Measurements from ENCODE around the gene RNF220.
"Not testable (repeated sequence)": the region's sequence is repeated elsewhere in the genome, so short reads cannot be mapped to it uniquely, and the experiment has no call there.

RNF220 gene

DNA sequence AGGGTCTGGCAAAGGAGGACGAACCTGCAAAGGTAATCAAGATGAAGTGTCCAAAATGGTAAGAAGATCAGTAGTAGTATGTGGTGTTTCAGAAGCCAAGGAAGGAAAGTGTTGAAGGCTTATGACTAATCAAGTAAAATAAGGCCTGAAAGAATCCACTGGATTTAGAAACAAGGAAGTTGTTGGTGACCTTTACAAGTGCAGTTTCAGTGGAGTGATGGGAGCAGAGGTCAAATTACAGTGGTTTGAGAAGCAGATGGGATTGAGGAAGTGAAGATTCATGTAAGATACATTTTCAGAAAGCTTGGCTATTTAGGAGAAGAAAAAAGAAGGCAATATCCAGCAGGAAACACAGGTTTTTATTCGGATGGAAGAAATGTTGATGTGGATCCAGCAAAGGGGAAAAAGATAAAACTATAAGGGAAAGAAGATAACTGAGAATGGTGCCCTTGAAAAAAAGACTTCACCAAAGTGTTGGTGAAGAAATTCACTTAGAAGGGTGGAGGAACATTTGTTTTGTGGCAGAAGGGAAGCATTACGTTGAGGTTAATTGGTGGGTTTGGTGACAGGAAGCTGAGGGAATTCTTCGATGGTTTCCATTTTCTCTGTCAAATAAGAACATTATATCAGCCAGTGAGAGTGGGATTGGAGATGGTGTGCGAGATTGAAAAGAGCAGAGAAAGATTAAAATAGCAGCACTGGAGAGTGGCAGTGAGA, 271.6 kb downstream of the RNF220 start:
- DNase-seq (ENCODE audit: low read depth, low spot score): no peak

DNA sequence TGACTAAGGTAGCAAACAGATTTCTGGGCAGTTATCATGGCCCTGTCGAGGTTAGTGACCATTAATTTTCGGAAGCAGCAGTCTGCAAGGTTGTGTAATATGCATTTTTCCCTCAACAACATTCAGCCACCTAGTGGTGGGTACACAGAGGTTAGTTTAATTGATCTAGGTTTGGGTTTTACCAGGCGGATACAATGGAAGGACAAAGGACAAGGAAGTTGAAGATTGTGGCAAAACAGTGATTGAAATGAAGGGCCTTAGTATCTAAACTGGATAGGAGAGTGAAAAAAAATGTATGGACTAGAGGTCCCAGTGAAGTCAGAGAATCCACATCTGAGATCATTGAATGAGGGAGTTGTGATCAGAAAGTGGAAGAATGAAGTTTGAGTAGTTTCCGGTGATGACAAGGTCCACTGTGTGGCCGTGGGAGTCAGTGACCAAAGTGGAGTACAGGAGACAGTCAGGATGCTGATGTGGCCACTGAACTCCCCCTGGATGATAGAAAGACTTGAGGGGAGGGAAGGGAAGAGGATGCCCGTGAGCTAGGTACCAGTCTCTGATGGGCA, 272.2 kb downstream of the RNF220 start:
- DNase-seq (ENCODE audit: low read depth, low spot score): no peak

DNA sequence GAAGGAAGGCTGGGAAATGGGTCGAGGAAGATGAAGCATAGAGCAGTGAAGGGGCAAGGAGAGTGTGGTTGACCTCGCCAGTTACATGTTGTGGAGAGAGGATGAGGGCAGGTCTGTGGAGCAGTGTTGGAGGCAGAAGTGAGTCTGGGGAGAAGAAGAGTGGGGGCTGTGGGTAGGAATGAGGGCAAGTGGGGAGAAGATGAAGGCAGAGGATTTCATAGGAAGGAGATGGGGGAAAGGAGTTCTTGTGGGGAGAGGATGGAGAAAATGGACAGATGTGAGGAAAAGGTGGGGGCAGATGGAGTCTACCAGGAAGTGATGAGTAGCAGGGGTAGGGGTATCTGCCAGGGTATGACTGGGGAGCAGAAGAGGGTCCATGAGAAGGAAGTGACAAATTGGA, 273.1 kb downstream of the RNF220 start:
- no peak for DNase-seq (ENCODE audit: low read depth, low spot score)

DNA sequence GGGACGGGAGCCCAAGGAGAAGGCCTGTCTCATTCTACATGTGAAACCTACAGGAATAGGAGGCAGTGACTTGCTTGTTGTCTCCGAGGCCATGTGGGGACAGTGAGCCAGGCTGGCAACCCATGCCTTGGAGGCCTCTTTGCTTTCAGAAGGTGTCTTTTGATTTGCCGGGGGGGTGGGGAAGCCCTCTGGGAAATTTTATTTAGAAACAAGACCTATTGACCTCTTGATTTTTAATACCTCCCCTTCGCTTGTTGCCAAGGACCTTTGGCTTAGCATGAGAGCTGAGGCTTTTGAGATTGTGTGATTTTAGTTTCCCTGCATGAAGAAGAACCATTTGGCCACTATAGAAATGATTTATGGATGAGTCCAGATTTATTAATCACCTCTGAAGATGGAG, 273.6 kb downstream of the RNF220 start:
- no peak for DNase-seq (ENCODE audit: low read depth, low spot score)

DNA sequence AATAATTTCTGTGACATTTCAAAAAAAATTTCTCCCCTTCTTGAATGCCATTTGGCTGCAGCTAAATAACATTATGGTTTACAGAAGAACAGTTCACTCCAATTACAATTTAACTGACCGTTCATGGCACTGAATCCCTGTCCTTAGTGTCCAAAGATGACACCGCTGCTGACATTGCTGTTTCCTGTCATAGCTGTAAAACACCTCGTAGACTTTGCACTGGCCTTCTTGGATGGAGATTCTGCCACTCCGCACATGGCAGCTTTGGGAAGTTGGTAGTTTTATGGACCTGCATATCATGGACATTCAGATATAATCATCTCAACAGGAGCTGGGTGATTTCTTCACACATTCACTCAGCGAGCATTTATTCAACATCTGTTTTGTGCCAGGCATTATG, 274.4 kb downstream of the RNF220 start:
- no peak for DNase-seq (ENCODE audit: low read depth, low spot score)

DNA sequence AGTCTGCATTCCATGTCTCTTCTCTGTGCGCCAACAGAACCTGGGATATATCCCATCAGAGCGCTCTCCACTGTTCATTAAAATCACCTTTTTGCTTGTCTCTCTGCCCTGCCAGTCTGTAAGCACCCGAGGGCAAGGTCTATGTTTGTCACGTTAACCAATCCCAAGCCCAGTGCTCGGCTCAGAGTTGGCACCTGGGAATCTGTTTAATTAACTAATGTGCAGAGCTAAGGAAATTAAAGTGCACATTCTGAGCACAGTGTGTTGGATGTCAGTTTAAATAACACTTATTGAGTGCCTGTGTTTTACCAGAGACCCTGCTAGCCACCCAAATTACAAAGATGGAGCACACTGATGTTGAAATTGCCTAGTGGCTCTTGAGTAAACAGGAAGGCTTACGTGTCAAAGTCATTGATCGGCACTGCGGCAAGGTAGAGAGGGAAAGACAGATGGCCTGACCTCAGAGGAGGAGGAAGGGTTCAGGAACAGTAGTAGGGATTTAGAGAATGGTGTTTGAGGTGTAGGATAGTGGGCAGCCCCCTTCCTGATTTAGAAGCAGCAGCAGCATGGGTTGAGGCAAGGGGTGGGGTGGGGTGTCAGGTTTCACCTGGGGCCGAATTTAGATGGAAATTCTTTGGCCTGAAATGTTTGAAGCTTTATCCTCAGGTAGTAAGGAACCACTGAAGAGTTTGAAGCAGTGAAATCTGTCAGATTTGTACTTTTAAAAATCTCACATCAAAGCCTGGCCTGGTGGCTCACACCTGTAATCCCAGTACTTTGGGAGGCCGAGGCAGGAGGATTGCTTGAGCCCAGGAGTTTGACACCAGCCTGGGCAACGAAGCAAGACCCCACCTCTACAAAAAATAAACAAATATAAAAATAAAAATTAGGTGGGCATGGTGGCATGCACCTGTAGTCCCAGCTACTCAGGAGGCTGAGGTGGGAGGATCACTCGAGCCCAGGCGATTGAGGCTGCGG, 277.1 kb downstream of the RNF220 start:
- no peak for DNase-seq (ENCODE audit: low read depth, low spot score)

DNA sequence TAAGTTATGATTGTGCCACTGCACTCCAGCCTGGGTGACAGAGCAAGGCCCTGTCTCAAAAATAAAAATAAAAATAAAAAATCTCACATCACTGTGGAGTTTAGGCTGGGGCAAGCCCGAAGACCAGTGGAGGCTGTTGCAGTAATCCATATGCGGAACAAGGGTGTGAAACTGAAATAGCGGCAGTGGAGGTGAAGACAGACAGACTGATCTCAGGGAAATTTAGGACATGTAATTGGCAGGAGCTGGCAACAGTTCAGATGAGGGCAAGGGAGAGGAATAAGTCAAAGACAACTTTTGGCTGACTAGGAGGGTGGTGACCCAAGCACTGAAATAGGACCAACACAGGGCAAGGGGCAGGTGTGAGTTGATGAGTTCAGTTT, 277.8 kb downstream of the RNF220 start:
- no peak for DNase-seq (ENCODE audit: low read depth, low spot score)

DNA sequence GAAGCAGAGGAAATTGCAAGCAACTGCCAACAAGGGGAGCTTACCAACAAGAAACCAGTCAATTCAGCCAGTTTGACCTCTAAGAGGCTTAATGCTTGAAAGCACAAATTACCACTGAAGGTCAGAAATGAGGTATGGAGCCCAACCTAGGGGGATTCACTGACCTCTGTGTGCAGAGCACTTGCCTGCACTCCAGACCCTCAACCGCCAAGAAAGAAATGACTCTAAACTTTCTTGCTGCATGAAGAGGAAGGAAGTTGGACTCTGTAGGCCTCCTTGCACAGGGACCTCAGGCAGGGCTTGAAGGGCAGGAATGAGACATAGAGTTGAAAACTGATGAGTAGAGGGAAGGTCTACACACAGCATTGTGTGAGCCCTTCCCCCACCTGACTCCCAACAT, 279.5 kb downstream of the RNF220 start:
- no peak for DNase-seq (ENCODE audit: low read depth, low spot score)

DNA sequence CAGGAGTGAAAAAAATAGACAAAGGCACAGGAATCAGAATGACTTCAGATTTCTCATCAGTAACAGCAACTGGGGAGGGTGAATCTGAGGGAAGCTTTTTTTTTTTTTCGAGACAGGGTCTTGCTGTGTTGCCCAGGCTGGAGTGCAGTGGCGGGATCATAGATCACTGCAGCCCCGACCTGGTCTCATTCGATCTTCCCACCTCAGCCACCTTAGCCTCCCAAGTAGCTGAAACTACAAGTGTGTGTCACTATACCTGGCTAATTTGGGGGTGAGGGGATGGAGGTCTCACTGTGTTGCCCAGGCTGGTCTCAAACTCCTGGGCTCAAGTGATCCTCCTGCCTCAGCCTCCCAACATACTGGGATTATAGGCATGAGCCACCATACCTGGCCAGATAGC, 280.2 kb downstream of the RNF220 start:
- no peak for DNase-seq (ENCODE audit: low read depth, low spot score)

DNA sequence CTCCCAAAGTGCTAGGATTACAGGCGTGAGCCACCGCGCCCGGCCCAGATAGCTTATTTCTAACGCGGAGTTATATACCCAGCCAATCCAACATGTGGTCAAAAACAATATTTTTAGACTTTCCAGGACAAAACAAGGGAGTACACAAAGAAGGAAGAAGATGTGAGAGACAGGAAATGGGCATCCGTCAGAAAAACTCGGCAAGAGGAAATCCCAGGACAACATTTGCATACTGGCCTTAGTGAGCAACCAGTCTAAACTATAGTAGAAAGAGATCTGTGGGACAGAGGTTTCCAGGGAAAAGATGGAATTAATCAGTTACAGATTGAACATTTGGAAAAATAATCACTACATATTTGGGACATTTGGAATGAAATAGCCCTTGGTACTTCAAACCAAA, 280.8 kb downstream of the RNF220 start:
- DNase-seq (ENCODE audit: low read depth, low spot score): no peak

DNA sequence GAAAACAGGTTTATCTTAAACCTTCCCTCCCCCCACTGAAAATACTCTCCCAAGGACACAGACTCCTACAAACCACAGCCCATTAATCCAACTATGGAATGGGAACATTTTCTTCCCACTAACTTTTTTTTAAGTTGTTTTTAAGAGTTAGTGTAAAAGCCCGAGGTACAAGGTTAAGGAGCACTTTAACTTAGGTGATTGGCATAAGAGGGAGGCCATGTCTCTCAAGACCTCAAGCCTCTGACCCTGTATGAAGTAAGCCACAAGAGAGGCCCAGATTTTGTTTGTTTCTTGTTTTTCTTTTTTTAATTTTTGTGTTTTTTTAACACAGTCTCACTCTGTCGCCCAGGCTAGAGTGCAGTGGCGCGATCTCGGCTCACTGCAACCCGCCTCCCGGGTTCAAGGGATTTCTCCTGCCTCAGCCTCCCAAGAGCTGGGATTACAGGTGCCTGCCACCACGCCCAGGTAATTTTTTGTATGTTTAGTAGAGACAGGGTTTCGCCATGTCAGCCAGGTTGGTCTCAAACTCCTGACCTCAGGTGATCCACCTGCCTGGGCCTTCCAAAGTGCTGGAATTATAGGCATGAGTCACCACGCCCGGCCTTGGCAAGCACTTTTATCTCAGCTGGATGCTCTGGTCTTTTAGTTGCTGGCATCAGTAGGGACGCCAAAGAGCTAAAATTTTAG, 283.8 kb downstream of the RNF220 start:
- DNase-seq (ENCODE audit: low read depth, low spot score): no peak

DNA sequence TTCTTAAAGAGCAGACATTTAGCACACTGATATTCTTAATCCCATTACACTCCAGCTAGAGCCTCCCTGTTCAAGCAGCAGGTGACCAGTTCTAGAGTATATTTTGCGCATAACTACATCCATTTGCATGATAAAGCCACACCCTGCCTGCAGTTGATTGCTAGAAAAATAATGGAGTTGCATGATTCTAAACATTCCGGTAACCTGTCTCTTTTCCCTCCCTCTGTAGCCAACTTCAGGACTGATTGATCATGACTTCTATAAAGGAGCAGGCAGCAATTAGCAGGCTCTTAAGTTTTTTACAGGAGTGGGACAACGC, 284.4 kb downstream of the RNF220 start:
- no peak for DNase-seq (ENCODE audit: low read depth, low spot score)

DNA sequence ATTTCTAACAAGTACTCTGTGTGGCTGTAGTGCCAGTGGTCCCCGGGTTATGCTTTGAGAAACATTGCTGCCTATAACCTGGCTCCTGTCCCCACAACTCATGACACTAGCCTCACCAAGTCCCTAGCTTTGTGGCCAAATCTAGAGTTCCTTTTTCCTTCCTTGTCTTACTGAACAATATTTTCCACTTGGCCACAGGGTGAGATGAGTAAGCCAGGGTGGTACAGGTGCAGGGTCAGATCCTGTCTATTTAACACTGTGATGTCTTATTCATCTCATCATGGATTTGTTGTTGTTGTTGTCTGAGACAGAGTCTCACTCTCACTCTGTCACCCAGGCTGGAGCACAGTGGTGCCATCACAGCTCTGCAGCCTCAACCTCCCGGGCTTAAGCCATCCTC, 288.1 kb downstream of the RNF220 start:
- DNase-seq (ENCODE audit: low read depth, low spot score): no peak

DNA sequence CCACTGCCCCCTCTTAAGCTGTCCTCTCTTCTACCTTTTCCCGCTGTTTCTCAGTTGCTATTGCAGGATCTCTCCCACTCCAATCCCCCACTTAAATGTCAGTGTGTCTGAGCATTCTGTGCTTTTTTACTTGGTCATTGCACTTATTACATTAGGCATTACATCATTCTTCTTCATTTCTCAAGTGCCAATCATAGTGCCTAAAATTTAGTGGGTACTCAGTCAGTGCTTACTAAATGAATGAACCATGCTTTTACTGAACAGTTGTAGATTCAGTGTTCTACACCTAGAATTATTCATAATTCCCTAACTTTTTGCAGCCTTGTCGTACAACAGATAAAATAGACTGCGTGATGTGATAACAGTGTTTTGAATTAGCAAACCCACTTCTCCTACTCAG, 288.8 kb downstream of the RNF220 start:
- no peak for DNase-seq (ENCODE audit: low read depth, low spot score)

DNA sequence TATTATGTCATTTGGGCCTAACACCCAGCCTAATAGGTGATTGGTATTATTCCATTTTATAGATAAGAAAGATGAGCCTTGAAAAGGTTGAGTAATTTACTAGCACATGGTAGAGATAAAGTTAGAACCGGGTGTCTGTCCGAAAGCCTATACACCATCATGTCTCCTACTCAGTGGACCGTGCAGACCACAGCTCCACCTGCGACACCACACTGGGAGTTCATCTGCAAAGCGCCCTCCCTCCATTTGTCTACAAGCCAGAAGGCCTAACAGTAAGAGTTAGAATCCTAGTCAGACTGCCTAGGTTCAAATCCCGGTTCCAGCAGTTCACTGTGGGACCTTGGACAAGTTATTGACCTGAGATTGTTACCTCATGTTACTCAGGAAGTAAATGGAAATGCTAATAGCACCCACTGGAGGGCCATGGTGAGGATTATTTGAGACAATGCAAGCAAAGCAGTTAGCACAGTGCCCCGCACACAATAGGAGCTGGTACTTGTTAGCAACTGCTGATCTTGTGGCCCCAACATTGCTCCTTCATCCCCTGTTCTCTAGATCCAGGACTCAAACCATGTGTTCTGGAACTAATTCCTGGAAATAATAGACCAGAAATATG, 289.9 kb downstream of the RNF220 start:
- no peak for DNase-seq (ENCODE audit: low read depth, low spot score)

DNA sequence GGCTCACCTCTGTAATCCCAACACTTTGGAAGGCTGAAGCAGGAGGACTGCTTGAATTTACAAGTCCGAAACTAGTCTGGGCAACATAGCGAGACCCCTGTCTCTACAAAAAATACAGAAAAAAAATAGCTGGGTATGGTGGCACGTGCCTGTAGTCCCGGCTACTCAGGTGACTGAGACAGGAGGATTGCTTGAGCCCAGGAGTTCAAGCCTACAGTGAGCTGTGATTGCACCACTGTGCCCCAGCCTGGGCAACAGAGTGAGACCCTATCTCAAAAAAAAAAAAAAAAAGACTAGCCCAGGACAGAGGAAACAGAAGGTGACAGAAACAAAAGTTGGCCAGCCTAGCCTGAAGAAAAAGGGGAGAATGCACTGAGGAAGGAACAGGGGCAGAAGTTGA, 290.6 kb downstream of the RNF220 start:
- DNase-seq (ENCODE audit: low read depth, low spot score): no peak

DNA sequence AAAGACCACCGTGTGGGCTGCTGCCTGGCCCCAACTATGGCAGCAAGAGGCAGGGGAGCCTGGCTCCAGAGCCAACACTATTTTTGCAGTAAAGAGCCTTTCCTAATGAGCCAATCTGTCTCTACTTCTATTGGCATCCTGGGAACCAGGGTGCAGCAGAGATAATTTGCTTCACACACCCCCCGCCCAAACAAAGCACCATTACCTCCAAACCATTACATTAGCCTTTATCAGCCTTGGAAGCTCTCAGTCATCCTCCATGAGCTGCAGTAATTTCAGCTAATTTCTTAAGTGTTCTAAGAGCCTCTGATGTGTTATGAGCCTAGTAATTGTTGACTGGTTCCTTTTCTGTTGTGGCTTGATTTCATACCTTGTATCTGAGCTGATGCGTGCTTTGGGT, 291.0 kb downstream of the RNF220 start:
- DNase-seq (ENCODE audit: low read depth, low spot score): no peak

DNA sequence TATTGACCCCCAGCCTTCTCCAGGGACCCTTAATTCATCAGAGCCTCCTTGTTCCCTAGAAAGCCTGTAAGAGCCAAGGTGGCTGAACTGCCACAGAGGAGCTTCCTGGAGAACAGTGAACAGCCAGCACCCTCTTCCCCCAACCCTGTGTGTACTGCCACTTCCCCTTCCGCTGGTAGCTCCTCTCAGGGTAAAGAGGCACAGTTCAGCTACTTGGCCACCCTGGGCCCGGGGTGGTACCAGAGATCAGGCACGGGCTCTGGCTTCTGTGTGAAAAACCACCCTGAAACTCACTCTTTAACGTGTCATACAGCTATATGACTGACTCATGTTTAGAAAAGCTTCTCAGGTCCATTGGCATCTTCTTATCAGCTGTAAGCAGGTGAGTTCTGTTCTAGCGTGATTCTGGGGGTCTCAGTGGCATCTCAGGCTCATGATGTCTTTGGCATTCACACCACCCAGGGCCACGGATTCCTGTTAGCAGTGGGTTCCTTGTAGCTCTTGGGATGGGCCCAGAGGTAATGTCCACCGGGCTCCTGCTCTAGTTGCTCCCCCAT, 291.8 kb downstream of the RNF220 start:
- DNase-seq (ENCODE audit: low read depth, low spot score): no peak

DNA sequence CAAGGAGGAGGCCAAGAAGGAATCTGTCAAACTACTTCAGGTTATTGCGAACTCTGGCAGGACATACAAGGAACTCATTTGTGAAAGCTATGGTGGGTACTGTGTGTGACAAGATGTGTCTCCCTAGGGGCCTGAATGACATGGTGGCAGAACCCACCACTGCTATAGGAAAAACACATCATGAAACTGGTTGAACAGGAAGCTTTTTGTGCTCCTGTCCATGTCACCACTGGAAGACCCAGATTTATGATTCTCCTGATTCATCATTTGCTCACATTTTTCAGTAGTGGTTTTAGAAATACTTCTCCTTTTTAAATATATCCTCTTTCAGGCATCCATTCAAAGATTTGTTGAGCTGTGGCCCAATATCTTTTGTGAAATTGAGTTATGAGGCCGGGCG, 293.1 kb downstream of the RNF220 start:
- DNase-seq (ENCODE audit: low read depth, low spot score): no peak

DNA sequence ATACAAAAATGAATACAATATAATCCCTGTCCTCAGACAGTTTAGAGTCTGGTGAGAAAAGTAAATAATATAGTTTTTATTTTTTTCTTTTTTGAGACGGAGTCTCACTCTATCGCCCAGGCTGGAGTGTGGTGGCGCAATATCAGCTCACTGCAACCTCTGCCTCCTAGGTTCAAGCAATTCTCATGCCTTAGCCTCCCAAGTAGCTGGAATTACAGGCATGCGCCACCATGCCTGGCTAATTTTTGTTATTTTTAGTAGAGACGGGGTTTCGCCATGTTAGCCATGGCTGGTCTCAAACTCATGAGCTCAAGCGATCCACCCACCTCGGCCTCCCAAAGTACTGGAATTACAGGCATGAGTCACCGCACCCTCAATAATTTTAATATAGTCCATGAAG, 294.3 kb downstream of the RNF220 start:
- not testable (repeated sequence) for DNase-seq (ENCODE audit: low read depth, low spot score)

DNA sequence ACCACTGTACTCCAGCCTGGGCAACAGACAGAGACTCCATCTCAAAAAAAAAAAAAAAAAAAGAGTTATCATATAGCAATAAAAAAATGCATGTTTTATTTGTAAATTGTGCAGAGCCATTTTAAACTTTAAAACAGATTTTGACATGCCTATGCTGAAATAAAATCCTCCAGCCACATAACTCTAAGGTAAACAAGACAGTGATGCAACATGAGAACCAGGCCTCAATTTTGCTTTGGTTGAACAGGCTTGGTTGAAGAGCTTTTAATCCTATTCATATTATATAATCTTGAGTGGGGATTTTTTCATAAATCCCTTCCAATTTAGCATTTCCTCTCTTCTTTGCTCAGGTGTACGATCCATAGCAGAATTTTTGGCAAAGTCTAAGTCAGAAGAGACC, 295.5 kb downstream of the RNF220 start:
- DNase-seq (ENCODE audit: low read depth, low spot score): no peak
